ENCODE measurements around the gene MALAT1. TPM values are rescaled to one million over a fixed set of nuclear protein-coding genes. Genes with fewer than 3 reads are reported as not detected.

The MALAT1 gene
- total and polyA plus RNA-seq, 2 of the 8 experiments (the other 6 are each of a cell fraction or from before 2014, with no cell fraction given): 115 to 984 TPM

- TF ChIP-seq CTCF (IDR thresholded peaks at IDR 0.05; ENCODE audit: control extremely low read depth in 1 of 3, insufficient read depth in 1 of 3, low read depth in 1 of 3, low read length in 3 of 3): peak in 2 of 3 experiments; percentile 38 to 46; a peak in 3 of 4 replicates
- TF ChIP-seq GABPA (IDR thresholded peaks at IDR 0.05; ENCODE audit: borderline replicate concordance, insufficient read depth, low read length): no peak; the same call in 1 of the 2 replicates
- peak; percentile 6; the same call in 1 of the 2 replicates for TF ChIP-seq SUZ12 (IDR thresholded peaks at IDR 0.05; ENCODE audit: low read length)
Measured at GRCh38 chr11:65547446-65548125, 48.7 kb downstream of the MALAT1 start (continued).
